DND-41 (cell line): ENCODE results near the gene FBXO28.

ENCODE experiments used
- EZH2 ChIP-seq: IDR thresholded peaks from 3 replicates; pipeline ENCODE4 v1.6.1; 2012; ENCODE audit warnings: borderline replicate concordance, low read depth, mild to moderate bottlenecking, moderate library complexity, low read length, inconsistent platforms; ENCODE audit not compliant: severe bottlenecking
- TF ChIP-seq, protein P1 (sequence below): IDR thresholded peaks from 2 replicates; pipeline ENCODE4 v1.5.1; 2012; ENCODE audit warnings: borderline replicate concordance, low read length, moderate library complexity, mild to moderate bottlenecking; ENCODE audit not compliant: poor library complexity, severe bottlenecking; ENCODE audit errors: extremely low read depth

DNA sequence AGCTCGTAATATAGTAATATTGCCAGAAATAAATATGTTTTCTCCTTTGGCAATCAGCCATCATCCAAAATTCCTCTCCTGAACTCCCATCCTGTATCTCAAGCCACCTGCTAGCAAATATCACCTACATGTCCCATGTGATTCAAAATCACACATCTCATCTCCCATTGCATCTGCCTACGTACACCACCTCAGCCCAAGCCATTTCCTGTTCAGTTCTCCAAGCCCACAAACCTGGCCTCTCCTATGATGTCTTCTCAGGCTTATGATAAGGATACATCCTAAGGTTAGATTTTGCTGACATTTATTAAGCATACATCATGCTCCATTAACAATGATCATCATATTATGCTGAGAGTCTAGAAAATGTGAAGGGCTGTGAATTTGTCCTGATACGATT is 37.2 kb downstream of the FBXO28 start:
- TF ChIP-seq, protein P1, sequence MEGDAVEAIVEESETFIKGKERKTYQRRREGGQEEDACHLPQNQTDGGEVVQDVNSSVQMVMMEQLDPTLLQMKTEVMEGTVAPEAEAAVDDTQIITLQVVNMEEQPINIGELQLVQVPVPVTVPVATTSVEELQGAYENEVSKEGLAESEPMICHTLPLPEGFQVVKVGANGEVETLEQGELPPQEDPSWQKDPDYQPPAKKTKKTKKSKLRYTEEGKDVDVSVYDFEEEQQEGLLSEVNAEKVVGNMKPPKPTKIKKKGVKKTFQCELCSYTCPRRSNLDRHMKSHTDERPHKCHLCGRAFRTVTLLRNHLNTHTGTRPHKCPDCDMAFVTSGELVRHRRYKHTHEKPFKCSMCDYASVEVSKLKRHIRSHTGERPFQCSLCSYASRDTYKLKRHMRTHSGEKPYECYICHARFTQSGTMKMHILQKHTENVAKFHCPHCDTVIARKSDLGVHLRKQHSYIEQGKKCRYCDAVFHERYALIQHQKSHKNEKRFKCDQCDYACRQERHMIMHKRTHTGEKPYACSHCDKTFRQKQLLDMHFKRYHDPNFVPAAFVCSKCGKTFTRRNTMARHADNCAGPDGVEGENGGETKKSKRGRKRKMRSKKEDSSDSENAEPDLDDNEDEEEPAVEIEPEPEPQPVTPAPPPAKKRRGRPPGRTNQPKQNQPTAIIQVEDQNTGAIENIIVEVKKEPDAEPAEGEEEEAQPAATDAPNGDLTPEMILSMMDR, result no peak
- no peak for TF ChIP-seq EZH2
